Cortex of kidney (tissue), 1 donor: ENCODE measurements around the gene KLRF1.
"Not testable (repeated sequence)": the region's sequence is repeated elsewhere in the genome, so short reads cannot be mapped to it uniquely, and the experiment has no call there.

Experiments used
- DNase-seq: peaks from one replicate; lab custom pipeline; 2025; lab: John Stamatoyannopoulos, UW

Gene KLRF1

GRCh38 chr12:9870286-9870866 is 43.1 kb downstream of the KLRF1 start:
- DNase-seq = no peak

- DNase-seq = no peak
These were observed 44.9 kb downstream of the KLRF1 start for GRCh38 chr12:9872162-9872561.

DNA sequence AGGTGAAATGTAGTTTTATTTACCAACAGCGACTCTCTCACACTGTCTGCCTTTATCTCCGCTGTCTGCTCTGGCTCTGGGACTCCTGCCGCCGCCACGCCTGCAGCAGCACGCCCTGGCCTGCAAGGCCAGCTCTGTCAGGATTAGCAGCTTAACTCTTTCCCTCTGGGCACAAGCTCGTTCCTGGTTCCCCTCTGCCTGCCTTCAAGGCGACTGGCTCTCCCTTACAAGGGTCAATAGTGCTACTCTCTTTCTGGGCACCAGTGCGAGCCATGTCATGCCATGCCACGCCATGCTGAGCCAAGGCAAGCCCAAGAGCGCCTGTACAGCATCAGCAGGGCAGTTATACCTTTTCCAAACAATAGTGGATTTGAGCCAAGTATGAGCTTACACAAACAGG is 45.5 kb downstream of the KLRF1 start:
- DNase-seq = no peak

GRCh38 chr12:9876120-9876519 is 48.8 kb downstream of the KLRF1 start:
- DNase-seq = not testable (repeated sequence)

DNA sequence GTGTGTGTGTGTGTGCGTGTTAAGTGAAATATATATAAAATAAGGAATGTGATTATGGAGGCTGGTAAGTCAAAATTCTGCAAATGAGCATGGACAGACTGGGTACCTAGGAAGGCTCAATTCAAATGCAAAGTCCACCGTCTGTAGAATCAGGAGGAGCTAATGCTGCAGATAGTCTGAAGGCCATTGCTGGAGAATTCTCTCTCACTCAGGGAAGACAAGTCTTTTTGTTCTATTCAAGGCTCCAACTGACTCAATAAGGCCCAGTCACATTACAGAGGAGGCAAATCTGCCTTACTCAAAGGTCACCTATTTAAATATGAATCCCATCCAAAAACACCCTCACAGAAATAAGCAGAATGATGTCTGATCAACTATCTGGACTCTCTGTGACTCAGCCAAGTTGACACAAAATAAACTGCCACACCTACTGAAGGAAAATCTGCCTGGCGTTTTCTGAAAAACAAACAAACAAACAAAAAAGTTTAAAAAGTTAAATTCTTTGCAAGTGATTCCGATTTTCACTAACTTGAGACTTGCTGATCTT is 53.3 kb downstream of the KLRF1 start:
- DNase-seq = no peak

DNA sequence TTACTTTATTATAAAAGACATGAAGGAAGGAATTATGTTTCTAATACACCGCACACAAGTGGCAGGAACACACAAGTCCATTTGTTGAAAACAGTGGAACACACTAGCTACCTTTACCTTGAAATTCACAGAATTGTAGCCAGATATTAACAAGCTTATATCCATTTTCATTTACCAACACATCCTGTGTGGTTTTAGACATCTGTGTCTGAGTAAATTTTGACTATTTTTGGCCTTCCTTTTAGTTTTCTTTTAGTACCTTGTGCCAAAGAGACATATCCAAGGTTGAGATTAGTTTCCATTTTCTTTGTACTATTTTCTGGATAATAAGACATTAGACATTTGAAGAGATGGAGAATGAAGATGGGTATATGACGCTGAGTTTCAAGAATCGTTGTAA is 54.0 kb downstream of the KLRF1 start, which contains the start of gene KLRF2:
Gene KLRF2 (plus strand): TSS at position 244 of the 400 bp plus-strand sequence. CDS start 107 bp downstream, at position 351.
- DNase-seq = no peak

GRCh38 chr12:9881988-9882387 is 54.7 kb downstream of the KLRF1 start:
- no peak for DNase-seq

- DNase-seq = no peak
These were observed 55.9 kb downstream of the KLRF1 start for GRCh38 chr12:9883175-9883574.

GRCh38 chr12:9888665-9889273 is 61.5 kb downstream of the KLRF1 start:
- DNase-seq = no peak
